HepG2 (cell line): Measurements from ENCODE around the gene BCAR3. TPM values are rescaled to one million over a fixed set of nuclear protein-coding genes. Genes with fewer than 3 reads are reported as not detected.

Experiments used
- ATAC-seq: fragments of 200-7000 bp; cut with Tn5 transposase; 3 replicates; pipeline ENCODE4 v1.9.1; 2020; ENCODE audit warnings: mild to moderate bottlenecking, moderate library complexity
- BruUV-seq: library from RNA; stranded (reverse); fragments of 400-500 nt; replicated peaks from 2 replicates; lab custom pipeline; 2021; lab: Mats Ljungman, UMichigan
- CTCF ChIA-PET: fragments of 300-600 bp; formaldehyde crosslinking; extraction: SDS; loops from one replicate; lab custom pipeline; 2021; ENCODE audit warnings: low total read pairs, inconsistent platforms, low intra/inter-chr PET ratio; lab: Yijun Ruan, JAX
- POLR2A ChIA-PET: fragments of 350-600 bp; sonication (Branson Sonifier 250); formaldehyde crosslinking; loops from one replicate; lab custom pipeline; 2020; ENCODE audit warnings: antibody characterized with exemption, inconsistent platforms; lab: Yijun Ruan, JAX
- DNase-seq: peaks from one replicate; pipeline ENCODE4 v3.0.0-alpha.2; 2015; ENCODE audit warnings: low spot score
- FAIRE-seq: peaks from 3 replicates; lab custom pipeline; 2011; peaks lifted over from hg19 to GRCh38; lab: Jason Lieb, UNC
- H2AFZ ChIP-seq: one replicate; pipeline ENCODE4 v1.6.1; 2011; ENCODE audit warnings: low read length, inconsistent platforms
- H3K27ac ChIP-seq: fragments of 300-600 bp; 3 replicates; pipeline ENCODE4 v1.8.0; 2011; ENCODE audit warnings: mixed run types, mild to moderate bottlenecking, mixed read lengths, low read length, inconsistent platforms; ENCODE audit not compliant: insufficient read depth; ENCODE audit errors: extremely low read length
- H3K27me3 ChIP-seq, 2 experiments: fragments of 200-600 bp in 1 of 2; 2 replicates in 1 of 2; 3 replicates in 1 of 2; pipeline versions ENCODE4 v1.6.0 to v1.8.0; 2011; ENCODE audit warnings: low read length in 2 of 2, mild to moderate bottlenecking in 2 of 2, moderate library complexity in 2 of 2, inconsistent platforms in 1 of 2; ENCODE audit not compliant: insufficient read depth in 2 of 2, control insufficient read depth in 1 of 2
- H3K36me3 ChIP-seq, 2 experiments: fragments of 200-600 bp in 1 of 2; replicated peaks in 1 of 2; 2 replicates in 1 of 2; 3 replicates in 1 of 2; pipeline versions ENCODE4 v1.5.1 to v1.8.0; 2011; ENCODE audit warnings: low read length in 2 of 2, inconsistent platforms in 1 of 2; ENCODE audit not compliant: insufficient read depth in 2 of 2, control insufficient read depth in 1 of 2
- H3K4me1 ChIP-seq: 2 replicates; pipeline ENCODE4 v1.5.1; 2012; ENCODE audit warnings: low read length, inconsistent platforms; ENCODE audit not compliant: insufficient read depth
- H3K4me2 ChIP-seq: 2 replicates; pipeline ENCODE4 v1.6.0; 2011; ENCODE audit warnings: low read depth, low read length, inconsistent platforms
- H3K4me3 ChIP-seq, 3 experiments: fragments of 200-600 bp in 1 of 3; sonication (generic), shearing (Covaris generic) in 1 of 3; replicated peaks in 1 of 3; 2 replicates each; pipeline ENCODE4 v1.5.1; 2011 to 2016; ENCODE audit warnings: low read length in 3 of 3, inconsistent platforms in 2 of 3, low read depth in 2 of 3, mild to moderate bottlenecking in 2 of 3, control low read depth in 1 of 3, mixed read lengths in 1 of 3; ENCODE audit not compliant: insufficient read depth in 1 of 3
- H3K79me2 ChIP-seq: one replicate; pipeline ENCODE4 v1.6.1; 2011; ENCODE audit warnings: low read length, inconsistent platforms; ENCODE audit not compliant: insufficient read depth
- H3K9ac ChIP-seq: 2 replicates; pipeline ENCODE4 v1.6.0; 2011; ENCODE audit warnings: mild to moderate bottlenecking, low read depth, low read length, inconsistent platforms; ENCODE audit not compliant: insufficient read depth
- H3K9me3 ChIP-seq: 2 replicates; pipeline ENCODE4 v1.5.1; 2012; ENCODE audit warnings: mild to moderate bottlenecking, low read length
- H4K20me1 ChIP-seq: 2 replicates; pipeline ENCODE4 v1.6.0; 2011; ENCODE audit warnings: inconsistent platforms, mild to moderate bottlenecking, low read length, moderate library complexity; ENCODE audit not compliant: insufficient read depth
- ARNTL ChIP-seq: sonication (generic); formaldehyde crosslinking; IDR thresholded peaks from 2 replicates; pipeline ENCODE4 v1.4.0; 2020; ENCODE audit warnings: mild to moderate bottlenecking, missing genetic modification reagents
- GATA4 ChIP-seq: sonication (generic); IDR thresholded peaks from 2 replicates; pipeline ENCODE4 v1.6.1; 2016; ENCODE audit warnings: antibody characterized with exemption, low read depth, borderline replicate concordance
- KDM5A ChIP-seq: fragments of 200-600 bp; sonication (generic); IDR thresholded peaks from 2 replicates; pipeline ENCODE4 v1.7.0; 2018; ENCODE audit warnings: antibody characterized with exemption, mild to moderate bottlenecking, low read length, borderline replicate concordance
- MEF2D ChIP-seq: sonication (generic); formaldehyde crosslinking; IDR thresholded peaks from 2 replicates; pipeline ENCODE4 v1.5.1; 2020; ENCODE audit warnings: mild to moderate bottlenecking, missing genetic modification reagents
- NFIB ChIP-seq: sonication (generic); formaldehyde crosslinking; IDR thresholded peaks from 2 replicates; pipeline ENCODE4 v1.9.0; 2021; ENCODE audit warnings: missing genetic modification reagents, mild to moderate bottlenecking, borderline replicate concordance
- NFKBIZ ChIP-seq: IDR thresholded peaks from 2 replicates; pipeline ENCODE4 v1.6.1; 2018; ENCODE audit warnings: missing genetic modification reagents, missing compliant biosample characterization
- PPARG ChIP-seq: conservative IDR thresholded peaks from 2 replicates; pipeline ENCODE4 v1.6.1; 2016; ENCODE audit warnings: missing biosample characterization, missing genetic modification reagents
- TSC22D2 ChIP-seq: sonication (generic); formaldehyde crosslinking; IDR thresholded peaks from 2 replicates; pipeline ENCODE4 v1.5.1; 2020; ENCODE audit warnings: missing genetic modification reagents, mild to moderate bottlenecking, borderline replicate concordance
- ZNF333 ChIP-seq: sonication (generic); formaldehyde crosslinking; IDR thresholded peaks from 2 replicates; pipeline ENCODE4 v1.4.0; 2020; ENCODE audit warnings: mild to moderate bottlenecking, missing genetic modification reagents, borderline replicate concordance
- ZNF768 ChIP-seq: sonication (generic); formaldehyde crosslinking; IDR thresholded peaks from 2 replicates; pipeline ENCODE4 v1.4.0; 2020; ENCODE audit warnings: missing genetic modification reagents
- WGBS: methylation state at CpG from one replicate; pipeline ENCODE4 v1.1.6; 2017; ENCODE audit warnings: low lambda C conversion rate; 5-methylcytosine and 5-hydroxymethylcytosine counted together
- in situ Hi-C: cut with HindIII; loops from 2 replicates; pipeline ENCODE4 v1.10.0; 2017; ENCODE audit warnings: low pct_unique_long_range_greater_than_20kb; ENCODE audit not compliant: extremely low pct_ligation_motif_present
- intact Hi-C: fragments of 100-400 bp; cut with micrococcal nuclease; formaldehyde crosslinking; loops from one replicate; pipeline ENCODE4 v1.10.0; 2022; ENCODE audit not compliant: unreplicated experiment
- polyA plus RNA-seq, 8 experiments: library from polyadenylated mRNA; depleted of rRNA in 3 of 8; stranded (reverse) in 7 of 8; unstranded in 1 of 8; fragments of >200 nt; fragmentation: Illumina TruSeq in 4 of 8; extraction: Trizol in 4 of 8; gene quantifications; 2 replicates each; pipeline versions ENCODE4 v1.2.1 to v1.2.3, GENCODE V29; 2011 to 2016; ENCODE audit warnings: low read depth in 4 of 8, missing spikeins in 1 of 8, mixed read lengths in 1 of 8; ENCODE audit not compliant: insufficient read depth in 1 of 8
- total RNA-seq, 5 experiments: library from RNA; depleted of rRNA; stranded (reverse); fragments of >200 nt; fragmentation: Illumina TruSeq; extraction: Trizol; gene quantifications; 2 replicates each; pipeline ENCODE4 v1.2.3, GENCODE V29; 2016; ENCODE audit warnings: low read depth in 1 of 5
- TF ChIP-seq, protein P1 (sequence below): sonication (generic); formaldehyde crosslinking; IDR thresholded peaks from 2 replicates; pipeline ENCODE4 v1.4.0; 2020; ENCODE audit warnings: missing genetic modification reagents
- TF ChIP-seq, protein P2 (sequence below): sonication (generic); formaldehyde crosslinking; IDR thresholded peaks from 2 replicates; pipeline ENCODE4 v1.4.0; 2020; ENCODE audit warnings: missing genetic modification reagents
- TF ChIP-seq, protein P3 (sequence below): sonication (generic); formaldehyde crosslinking; IDR thresholded peaks from 2 replicates; pipeline ENCODE4 v1.5.1; 2020; ENCODE audit warnings: mild to moderate bottlenecking, missing genetic modification reagents, moderate library complexity
- TF ChIP-seq, protein P4 (sequence below): sonication (generic); formaldehyde crosslinking; IDR thresholded peaks from 2 replicates; pipeline ENCODE4 v1.5.1; 2020; ENCODE audit warnings: missing genetic modification reagents, mild to moderate bottlenecking, borderline replicate concordance

BCAR3 gene
- total and polyA plus RNA-seq, 2 of the 13 experiments (the other 11 are each of a cell fraction or from before 2014, with no cell fraction given), result 3.6 to 4.8 TPM

DNA sequence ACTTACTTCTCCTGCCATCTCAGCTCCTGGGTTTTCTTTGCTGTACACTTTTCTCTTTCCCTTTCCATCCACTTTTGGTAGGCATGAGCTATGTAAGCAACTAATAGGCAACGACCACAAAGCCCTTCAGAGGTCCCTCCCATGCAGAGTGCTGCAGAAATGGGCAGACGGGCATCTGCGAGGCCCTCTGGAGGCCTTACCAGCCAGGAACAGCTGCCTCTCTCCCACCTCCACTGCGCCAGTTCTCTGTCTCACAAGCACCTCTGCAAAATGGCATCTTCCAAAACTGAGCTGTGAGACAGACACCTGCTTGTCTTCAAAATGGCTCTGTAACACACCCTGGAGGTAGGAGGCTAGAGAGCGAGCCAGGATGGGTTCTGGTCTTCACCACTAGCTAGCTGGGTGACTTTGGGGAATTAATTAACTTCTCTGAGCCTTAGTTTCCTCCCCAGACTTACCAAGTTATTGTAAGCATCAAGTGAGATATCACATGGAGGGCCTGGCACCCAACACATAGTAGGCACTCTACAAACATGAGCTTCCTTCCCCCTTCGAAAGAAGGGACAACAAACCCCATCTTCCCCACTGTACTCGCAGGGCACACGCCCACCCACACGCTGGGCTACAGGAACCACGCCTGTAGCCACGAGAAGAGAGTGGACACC is 62.0 kb downstream of the BCAR3 start (continued):
- TF ChIP-seq ZNF768 (CRISPR knock-in tag), result peak; percentile 36; the same call in 1 of the 2 replicates

DNA sequence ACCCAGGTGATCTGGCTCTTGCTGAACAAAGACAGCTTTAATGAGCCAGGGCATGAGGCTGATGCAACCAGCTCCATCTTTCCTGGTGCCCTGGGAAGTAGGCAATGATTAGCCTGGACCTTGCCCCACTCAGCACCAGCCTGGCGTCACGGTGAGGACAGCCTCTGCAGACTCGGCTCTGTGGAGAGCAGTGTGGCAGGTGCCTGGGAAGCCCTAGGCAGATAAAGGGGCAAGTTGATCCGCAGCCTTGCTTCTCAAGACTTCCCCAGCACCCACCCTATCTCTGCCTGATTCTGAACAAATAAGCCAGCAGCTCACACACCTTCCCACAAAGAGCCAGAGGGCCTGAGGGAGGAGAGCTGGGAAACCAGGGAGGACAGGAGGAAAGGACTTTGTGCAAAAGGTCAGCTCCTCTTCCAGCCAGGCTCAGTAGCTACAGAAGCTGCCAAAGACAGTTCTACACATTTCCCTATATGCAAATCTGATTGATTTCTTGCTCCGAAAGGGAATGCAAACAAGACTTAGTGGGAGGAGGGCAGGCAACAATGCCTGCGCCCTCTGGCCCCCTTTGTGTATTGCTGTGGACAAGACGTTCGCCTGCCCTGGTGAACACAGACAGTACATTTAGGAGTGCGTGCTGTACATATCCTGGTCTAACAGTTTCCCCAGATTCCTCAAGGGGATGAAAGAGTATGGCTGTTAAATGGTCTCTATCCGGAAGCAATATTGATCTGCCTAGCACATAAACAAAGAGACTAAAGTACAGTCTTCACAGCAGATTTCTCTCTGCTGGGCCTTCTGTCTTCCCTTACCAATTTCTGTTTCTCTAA is 63.8 kb downstream of the BCAR3 start:
- peak; percentile 93 for ATAC-seq
- CTCF ChIA-PET, result no interaction called here
- WGBS, result 2% methylated on average over 9 of the region's 10 CpGs
- TF ChIP-seq NFKBIZ (peak; percentile 70; the same call in 1 of the 2 replicates), GATA4 (peak; percentile 83; the same call in 1 of the 2 replicates), PPARG (CRISPR knock-in tag) (peak; percentile 93), KDM5A (peak; percentile 9; the same call in 1 of the 2 replicates), ZNF333 (no peak), MEF2D (peak; percentile 64; the same call in 1 of the 2 replicates), TSC22D2 (CRISPR knock-in tag) (0 out of 2 replicates have a peak, but pooled peaks have one; percentile 61), NFIB (CRISPR knock-in tag) (no peak), ARNTL (peak; percentile 48)
- TF ChIP-seq, protein P1, sequence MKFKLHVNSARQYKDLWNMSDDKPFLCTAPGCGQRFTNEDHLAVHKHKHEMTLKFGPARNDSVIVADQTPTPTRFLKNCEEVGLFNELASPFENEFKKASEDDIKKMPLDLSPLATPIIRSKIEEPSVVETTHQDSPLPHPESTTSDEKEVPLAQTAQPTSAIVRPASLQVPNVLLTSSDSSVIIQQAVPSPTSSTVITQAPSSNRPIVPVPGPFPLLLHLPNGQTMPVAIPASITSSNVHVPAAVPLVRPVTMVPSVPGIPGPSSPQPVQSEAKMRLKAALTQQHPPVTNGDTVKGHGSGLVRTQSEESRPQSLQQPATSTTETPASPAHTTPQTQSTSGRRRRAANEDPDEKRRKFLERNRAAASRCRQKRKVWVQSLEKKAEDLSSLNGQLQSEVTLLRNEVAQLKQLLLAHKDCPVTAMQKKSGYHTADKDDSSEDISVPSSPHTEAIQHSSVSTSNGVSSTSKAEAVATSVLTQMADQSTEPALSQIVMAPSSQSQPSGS, result peak; percentile 55
- TF ChIP-seq, protein P2, sequence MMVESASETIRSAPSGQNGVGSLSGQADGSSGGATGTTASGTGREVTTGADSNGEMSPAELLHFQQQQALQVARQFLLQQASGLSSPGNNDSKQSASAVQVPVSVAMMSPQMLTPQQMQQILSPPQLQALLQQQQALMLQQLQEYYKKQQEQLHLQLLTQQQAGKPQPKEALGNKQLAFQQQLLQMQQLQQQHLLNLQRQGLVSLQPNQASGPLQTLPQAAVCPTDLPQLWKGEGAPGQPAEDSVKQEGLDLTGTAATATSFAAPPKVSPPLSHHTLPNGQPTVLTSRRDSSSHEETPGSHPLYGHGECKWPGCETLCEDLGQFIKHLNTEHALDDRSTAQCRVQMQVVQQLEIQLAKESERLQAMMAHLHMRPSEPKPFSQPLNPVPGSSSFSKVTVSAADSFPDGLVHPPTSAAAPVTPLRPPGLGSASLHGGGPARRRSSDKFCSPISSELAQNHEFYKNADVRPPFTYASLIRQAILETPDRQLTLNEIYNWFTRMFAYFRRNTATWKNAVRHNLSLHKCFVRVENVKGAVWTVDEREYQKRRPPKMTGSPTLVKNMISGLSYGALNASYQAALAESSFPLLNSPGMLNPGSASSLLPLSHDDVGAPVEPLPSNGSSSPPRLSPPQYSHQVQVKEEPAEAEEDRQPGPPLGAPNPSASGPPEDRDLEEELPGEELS (CRISPR knock-in tag), result peak; percentile 95
- TF ChIP-seq, protein P3, sequence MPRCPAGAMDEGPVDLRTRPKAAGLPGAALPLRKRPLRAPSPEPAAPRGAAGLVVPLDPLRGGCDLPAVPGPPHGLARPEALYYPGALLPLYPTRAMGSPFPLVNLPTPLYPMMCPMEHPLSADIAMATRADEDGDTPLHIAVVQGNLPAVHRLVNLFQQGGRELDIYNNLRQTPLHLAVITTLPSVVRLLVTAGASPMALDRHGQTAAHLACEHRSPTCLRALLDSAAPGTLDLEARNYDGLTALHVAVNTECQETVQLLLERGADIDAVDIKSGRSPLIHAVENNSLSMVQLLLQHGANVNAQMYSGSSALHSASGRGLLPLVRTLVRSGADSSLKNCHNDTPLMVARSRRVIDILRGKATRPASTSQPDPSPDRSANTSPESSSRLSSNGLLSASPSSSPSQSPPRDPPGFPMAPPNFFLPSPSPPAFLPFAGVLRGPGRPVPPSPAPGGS (CRISPR knock-in tag), result no peak
- TF ChIP-seq, protein P4, sequence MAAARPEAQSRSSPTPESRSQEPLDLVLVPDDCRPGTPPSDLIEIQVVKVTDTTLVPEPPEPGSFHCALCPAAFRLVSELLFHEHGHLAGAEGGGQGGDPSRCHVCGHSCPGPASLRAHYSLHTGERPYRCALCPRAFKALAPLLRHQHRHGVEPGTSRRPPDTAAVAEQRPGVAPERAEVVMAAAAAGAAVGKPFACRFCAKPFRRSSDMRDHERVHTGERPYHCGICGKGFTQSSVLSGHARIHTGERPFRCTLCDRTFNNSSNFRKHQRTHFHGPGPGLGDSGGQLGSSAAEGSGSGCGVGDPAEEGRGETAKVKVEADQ (CRISPR knock-in tag), result peak; percentile 68; the same call in 1 of the 2 replicates

More for the DNA sequence above, 63.8 kb downstream of the BCAR3 start:
- Histone ChIP-seq H3K9me3 (no peaks in the 10 kb centered on the region), H3K9ac (peak overlapping the region; percentile 91), H3K36me3 (no peaks in the 10 kb centered on the region), H4K20me1 (no peaks in the 10 kb centered on the region), H3K4me1 (peaks cover 100% of the 10 kb centered on the region), H3K4me2 (peak overlapping the region; percentile 89), H3K79me2 (peaks cover 10% of the 10 kb centered on the region), H3K4me3 (peak overlapping the region; percentile 12 to 62 (median 41); a peak in 5 of 6 replicates), H3K27ac (peak overlapping the region; percentile 100), H2AFZ (no peak overlapping the region), H3K27me3 (no peaks in the 10 kb centered on the region)
- in situ Hi-C loops, result loop anchor here (5.0 kb wide), 1 partner anchor 171 kb away; the partner anchor contains the start of gene FNBP1L
- intact Hi-C loops, result loop anchor here (1.0 to 5.0 kb wide), 4 partner anchors 26 to 271 kb away; partner anchors contain the start of gene DR1
- DNase-seq (peak; percentile 94), FAIRE-seq (peak; percentile 64)
- TSS peak; percentile 85 for BruUV-seq
- POLR2A ChIA-PET, result interaction anchor here (0.6 to 9.3 kb wide), 39 partner anchors 8 to 1215 kb away, joined by 3 to 214 read pairs (median 6); partner anchors contain the start of genes BCAR3, DNTTIP2, DR1 and FNBP1L
